Activated CD4-positive, alpha-beta T cell treated with anti-CD3 and anti-CD28 coated beads for 36 hours (primary cell): ENCODE measurements around the gene KIF26B. TPM values are rescaled to one million over a fixed set of nuclear protein-coding genes. Genes with fewer than 3 reads are reported as not detected.

ENCODE experiments used
- ATAC-seq: fragments of 200-7000 bp; cut with Tn5 transposase; one replicate; pipeline ENCODE4 v1.10.0; 2021; ENCODE audit warnings: mild to moderate bottlenecking, moderate library complexity
- CTCF ChIA-PET: fragments of 350-600 bp; sonication (Branson Sonifier 250); formaldehyde crosslinking; loops from one replicate; lab custom pipeline; 2021; ENCODE audit warnings: antibody characterized with exemption; lab: Charles Lee
- POLR2A ChIA-PET: fragments of 350-600 bp; sonication (Branson Sonifier 250); formaldehyde crosslinking; loops from one replicate; lab custom pipeline; 2021; ENCODE audit warnings: antibody characterized with exemption, inconsistent platforms; lab: Charles Lee
- DNase-seq: peaks from one replicate; pipeline ENCODE4 v3.0.0-alpha.2; 2020
- H3K27ac Mint-ChIP-seq: one replicate; pipeline ENCODE4 v1.8.0; 2021; ENCODE audit warnings: mixed read lengths
- H3K27me3 Mint-ChIP-seq: one replicate; pipeline ENCODE4 v1.8.0; 2021; ENCODE audit warnings: mixed read lengths
- H3K36me3 Mint-ChIP-seq: one replicate; pipeline ENCODE4 v1.8.0; 2021; ENCODE audit warnings: low read depth, mixed read lengths
- H3K4me1 Mint-ChIP-seq: one replicate; pipeline ENCODE4 v1.8.0; 2021; ENCODE audit warnings: mixed read lengths
- H3K4me3 Mint-ChIP-seq: one replicate; pipeline ENCODE4 v1.8.0; 2021; ENCODE audit warnings: mild to moderate bottlenecking, moderate library complexity, mixed read lengths
- H3K9me3 Mint-ChIP-seq: one replicate; pipeline ENCODE4 v1.8.0; 2021; ENCODE audit warnings: low read depth, mixed read lengths
- intact Hi-C, 2 experiments: fragments of 100-400 bp; cut with DNase I in 1 of 2; cut with micrococcal nuclease in 1 of 2; formaldehyde crosslinking; loops; one replicate each; pipeline versions ENCODE4 v1.14.2 to v1.15.1; 2022 to 2024; cut with DNase I, micrococcal nuclease
- total RNA-seq, 2 experiments: library from RNA; stranded (reverse); gene quantifications; one replicate each; pipeline ENCODE4 v1.2.3, GENCODE V29; 2021

The KIF26B gene
- total RNA-seq, 2 experiments from 2014 or later: 0.16 to 0.23 TPM

DNA sequence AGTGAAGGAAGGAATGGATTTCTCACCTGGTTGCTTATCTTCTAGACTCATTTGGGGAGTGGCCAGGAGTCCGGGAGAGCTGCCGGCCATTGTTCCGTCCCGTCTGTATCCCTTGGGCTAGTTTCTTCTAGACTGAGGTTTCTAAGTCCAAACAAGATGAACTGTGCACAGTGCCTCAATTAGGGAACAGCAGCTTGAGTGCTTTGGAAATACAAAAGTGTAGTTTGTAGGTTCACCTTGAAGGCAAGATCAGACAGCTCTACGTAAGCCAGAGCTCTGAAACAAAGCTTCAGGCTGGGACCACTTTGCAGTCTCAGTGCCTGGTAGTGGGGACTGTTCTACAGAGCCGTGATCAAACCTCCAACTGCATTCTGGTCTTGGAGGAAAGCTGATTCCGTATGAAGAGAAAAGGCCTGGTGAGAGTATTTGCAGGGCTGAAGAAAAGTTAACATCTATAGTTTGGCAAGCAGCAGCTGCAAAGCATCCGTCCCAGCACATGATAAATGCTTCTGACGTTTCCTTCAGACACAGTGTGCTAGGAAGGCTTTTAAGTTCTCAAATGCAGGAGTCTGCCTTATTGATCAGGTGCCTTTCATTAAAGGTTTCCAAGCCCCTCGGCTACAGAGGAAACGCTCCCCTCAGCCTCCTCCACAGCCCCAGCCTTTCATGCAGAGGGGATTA, 432.8 kb downstream of the KIF26B start:
- no peaks in the 10 kb centered on the region for H3K4me1 Mint-ChIP-seq
- POLR2A ChIA-PET: no interaction called here
- CTCF ChIA-PET: no interaction called here
- no peaks in the 10 kb centered on the region for H3K9me3 Mint-ChIP-seq
- H3K27ac Mint-ChIP-seq: no peak overlapping the region
- no peaks in the 10 kb centered on the region for H3K36me3 Mint-ChIP-seq
- ATAC-seq: no peak
- intact Hi-C loops: no loop called here
- H3K27me3 Mint-ChIP-seq: no peaks in the 10 kb centered on the region
- H3K4me3 Mint-ChIP-seq: no peak overlapping the region
- no peak for DNase-seq

DNA sequence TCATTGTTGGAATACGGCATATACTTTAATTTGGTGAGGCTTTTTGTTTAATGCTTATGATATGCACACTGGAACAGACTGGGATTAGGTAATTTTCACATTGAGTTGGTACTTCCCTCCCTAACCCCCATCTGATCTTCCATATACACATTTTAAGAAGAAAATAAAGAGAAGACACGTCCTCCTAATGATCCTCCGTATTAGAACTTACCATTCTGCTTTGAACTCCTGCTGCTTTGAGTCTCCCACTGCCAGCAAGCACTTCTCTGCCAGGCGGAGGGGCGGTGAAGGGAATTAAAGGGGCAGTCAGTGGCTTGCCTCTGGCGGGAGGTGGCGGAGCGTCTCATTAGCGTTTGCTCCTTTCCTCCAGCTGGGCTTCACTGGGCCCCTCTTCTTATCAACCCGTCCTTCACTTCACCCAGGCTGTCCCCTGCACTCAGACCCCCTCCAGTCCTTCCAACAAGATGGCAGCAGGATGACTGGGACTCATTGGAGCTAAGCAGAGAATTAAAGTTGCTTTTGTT, 433.4 kb downstream of the KIF26B start:
- no peak overlapping the region for H3K27ac Mint-ChIP-seq
- DNase-seq: no peak
- no peaks in the 10 kb centered on the region for H3K36me3 Mint-ChIP-seq
- ChIA-PET POLR2A (no interaction called here), CTCF (no interaction called here)
- no peaks in the 10 kb centered on the region for H3K4me1 Mint-ChIP-seq
- H3K27me3 Mint-ChIP-seq: no peaks in the 10 kb centered on the region
- ATAC-seq: no peak
- intact Hi-C loops: no loop called here
- H3K4me3 Mint-ChIP-seq: no peak overlapping the region
- H3K9me3 Mint-ChIP-seq: no peaks in the 10 kb centered on the region

GRCh38 chr1:245589316-245589715, 434.5 kb downstream of the KIF26B start:
- Mint-ChIP-seq H3K36me3 (no peaks in the 10 kb centered on the region), H3K27ac (no peak overlapping the region), H3K4me3 (no peak overlapping the region), H3K4me1 (no peaks in the 10 kb centered on the region), H3K27me3 (no peaks in the 10 kb centered on the region), H3K9me3 (no peaks in the 10 kb centered on the region)
- no peak for DNase-seq
- intact Hi-C loops: no loop called here
- CTCF ChIA-PET: no interaction called here
- POLR2A ChIA-PET: interaction anchor here (0.6 kb wide), 1 partner anchor 144 kb away, joined by 3 read pairs; no protein-coding TSS in a partner anchor
- ATAC-seq: no peak

GRCh38 chr1:245589906-245590305, 435.1 kb downstream of the KIF26B start:
- ATAC-seq (no peak), DNase-seq (no peak)
- ChIA-PET CTCF (no interaction called here), POLR2A (interaction anchor here (0.6 kb wide), 1 partner anchor 144 kb away, joined by 3 read pairs; no protein-coding TSS in a partner anchor)
- Mint-ChIP-seq H3K4me3 (no peak overlapping the region), H3K27me3 (no peaks in the 10 kb centered on the region), H3K9me3 (no peaks in the 10 kb centered on the region), H3K27ac (no peak overlapping the region), H3K36me3 (no peaks in the 10 kb centered on the region), H3K4me1 (no peaks in the 10 kb centered on the region)
- intact Hi-C loops: no loop called here

DNA sequence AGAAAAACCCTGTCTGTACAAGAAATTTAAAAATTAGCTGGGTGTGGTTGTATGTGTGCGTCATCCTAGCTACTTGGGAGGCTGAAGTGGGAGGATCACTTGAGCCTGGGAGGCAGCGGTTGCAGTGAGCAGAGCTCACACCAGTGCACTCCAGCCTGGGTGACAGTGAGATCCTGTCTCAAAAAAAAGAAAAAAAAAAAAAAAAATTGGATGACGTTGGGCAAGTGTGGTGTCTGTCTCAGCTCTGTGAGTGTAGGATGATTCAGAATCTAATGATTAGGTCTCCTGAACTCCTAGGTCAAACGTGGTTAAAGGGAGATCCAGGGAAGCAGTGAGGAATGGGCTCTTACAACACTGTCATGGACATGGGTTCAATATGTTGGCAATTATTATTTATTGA, 435.9 kb downstream of the KIF26B start:
- no peak for ATAC-seq
- no peak for DNase-seq
- POLR2A ChIA-PET: no interaction called here
- no peaks in the 10 kb centered on the region for H3K4me1 Mint-ChIP-seq
- H3K4me3 Mint-ChIP-seq: no peak overlapping the region
- H3K27ac Mint-ChIP-seq: no peak overlapping the region
- CTCF ChIA-PET: interaction anchor here (0.6 kb wide), 1 partner anchor 797 kb away, joined by 3 read pairs; no protein-coding TSS in a partner anchor
- H3K9me3 Mint-ChIP-seq: no peaks in the 10 kb centered on the region
- no peaks in the 10 kb centered on the region for H3K36me3 Mint-ChIP-seq
- no peaks in the 10 kb centered on the region for H3K27me3 Mint-ChIP-seq
- intact Hi-C loops: no loop called here

DNA sequence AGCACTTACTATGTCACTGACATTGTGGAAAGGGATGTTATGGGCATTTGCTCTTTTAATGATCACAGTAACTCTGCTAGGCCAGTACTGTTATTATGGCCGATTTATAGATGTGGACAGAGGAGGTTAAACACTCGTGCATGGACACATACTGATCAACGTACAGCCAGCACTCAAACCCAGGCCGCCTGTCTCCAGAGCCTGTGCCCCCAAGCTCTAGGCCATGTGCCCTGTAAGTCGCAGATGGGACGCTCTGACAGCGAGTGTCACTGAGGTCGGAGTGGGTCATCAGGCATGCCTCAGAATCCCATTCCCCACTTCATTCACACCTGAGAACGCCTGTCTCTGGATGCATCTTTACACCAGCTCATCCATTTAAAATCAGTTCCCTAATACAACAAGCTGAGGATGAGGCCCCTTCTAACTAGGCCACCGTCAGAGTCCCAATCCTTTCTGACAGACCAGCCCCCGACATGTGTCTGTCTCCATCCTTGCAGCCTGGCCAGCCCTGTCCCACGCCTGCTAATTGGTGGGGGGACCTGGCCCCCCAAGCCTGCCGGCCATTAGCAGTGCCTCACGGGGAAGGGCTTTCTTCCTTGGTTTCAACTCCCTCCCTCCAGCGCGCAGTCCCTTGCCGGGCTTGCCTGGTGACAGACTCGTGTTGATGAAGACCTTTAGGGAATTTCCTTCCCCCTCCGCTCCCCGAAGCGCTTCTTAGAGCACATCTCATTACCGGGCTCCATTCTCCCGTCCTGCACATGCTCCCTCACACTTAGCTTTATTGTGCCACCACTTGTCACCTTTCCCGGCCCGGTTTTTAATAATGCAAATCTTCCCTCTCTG, 436.8 kb downstream of the KIF26B start:
- Mint-ChIP-seq H3K36me3 (no peaks in the 10 kb centered on the region), H3K27me3 (no peaks in the 10 kb centered on the region), H3K4me3 (no peak overlapping the region), H3K27ac (no peak overlapping the region), H3K9me3 (no peaks in the 10 kb centered on the region), H3K4me1 (no peaks in the 10 kb centered on the region)
- intact Hi-C loops: no loop called here
- no peak for ATAC-seq
- ChIA-PET POLR2A (no interaction called here), CTCF (no interaction called here)
- no peak for DNase-seq

GRCh38 chr1:245592189-245592460, 437.3 kb downstream of the KIF26B start:
- Mint-ChIP-seq H3K27ac (no peak overlapping the region), H3K9me3 (no peaks in the 10 kb centered on the region), H3K27me3 (no peaks in the 10 kb centered on the region), H3K36me3 (no peaks in the 10 kb centered on the region), H3K4me3 (no peak overlapping the region), H3K4me1 (no peaks in the 10 kb centered on the region)
- ChIA-PET POLR2A (no interaction called here), CTCF (no interaction called here)
- intact Hi-C loops: no loop called here
- no peak for ATAC-seq
- no peak for DNase-seq

- Mint-ChIP-seq H3K4me1 (no peaks in the 10 kb centered on the region), H3K27me3 (no peaks in the 10 kb centered on the region), H3K9me3 (no peaks in the 10 kb centered on the region), H3K27ac (no peak overlapping the region), H3K4me3 (no peak overlapping the region), H3K36me3 (no peaks in the 10 kb centered on the region)
- CTCF ChIA-PET: interaction anchor here (0.7 kb wide), 1 partner anchor 849 kb away, joined by 3 read pairs; no protein-coding TSS in a partner anchor
- intact Hi-C loops: no loop called here
- POLR2A ChIA-PET: no interaction called here
- DNase-seq (no peak), ATAC-seq (no peak)
These were observed 443.9 kb downstream of the KIF26B start for GRCh38 chr1:245598524-245599305.

- H3K36me3 Mint-ChIP-seq: no peaks in the 10 kb centered on the region
- no peaks in the 10 kb centered on the region for H3K4me1 Mint-ChIP-seq
- no peak for ATAC-seq
- no peaks in the 10 kb centered on the region for H3K27me3 Mint-ChIP-seq
- H3K4me3 Mint-ChIP-seq: no peak overlapping the region
- intact Hi-C loops: no loop called here
- H3K27ac Mint-ChIP-seq: no peak overlapping the region
- DNase-seq: no peak
- ChIA-PET CTCF (interaction anchor here (0.7 kb wide), 1 partner anchor 850 kb away, joined by 3 read pairs; no protein-coding TSS in a partner anchor), POLR2A (no interaction called here)
- no peaks in the 10 kb centered on the region for H3K9me3 Mint-ChIP-seq
These were observed 444.8 kb downstream of the KIF26B start for GRCh38 chr1:245599371-245600174.

GRCh38 chr1:245600658-245601057, 445.9 kb downstream of the KIF26B start:
- H3K27me3 Mint-ChIP-seq: no peaks in the 10 kb centered on the region
- no peak overlapping the region for H3K27ac Mint-ChIP-seq
- ATAC-seq: no peak
- POLR2A ChIA-PET: no interaction called here
- H3K9me3 Mint-ChIP-seq: no peaks in the 10 kb centered on the region
- DNase-seq: no peak
- intact Hi-C loops: no loop called here
- CTCF ChIA-PET: no interaction called here
- H3K4me1 Mint-ChIP-seq: no peaks in the 10 kb centered on the region
- no peaks in the 10 kb centered on the region for H3K36me3 Mint-ChIP-seq
- H3K4me3 Mint-ChIP-seq: no peak overlapping the region
